Embryonic facial prominence (tissue), 1 donor: ENCODE results near the gene RRP1.

Experiments
- DNase-seq: peaks from one replicate; pipeline ENCODE4 v3.0.0-alpha.2; 2016; ENCODE audit errors: extremely low spot score

RRP1 gene

GRCh38 chr21:43775190-43775589 is 14.2 kb upstream of the RRP1 start:
- DNase-seq = no peak

- DNase-seq = no peak
These were observed 13.5 kb upstream of the RRP1 start, which contains the start of gene CSTB for GRCh38 chr21:43775795-43776430. TSS of gene CSTB (minus strand) at chr21:43776308. CDS start at chr21:43776269, 39 bp downstream.

GRCh38 chr21:43777953-43778352 is 11.4 kb upstream of the RRP1 start:
- no peak for DNase-seq

- DNase-seq = no peak
These were observed 10.7 kb upstream of the RRP1 start for GRCh38 chr21:43778469-43779335.

- DNase-seq = no peak
These were observed 9.7 kb upstream of the RRP1 start for GRCh38 chr21:43779660-43780059.

GRCh38 chr21:43781846-43782245 is 7.5 kb upstream of the RRP1 start:
- DNase-seq = no peak

- DNase-seq = no peak
These were observed 6.8 kb upstream of the RRP1 start for GRCh38 chr21:43782431-43783097.

GRCh38 chr21:43783098-43783700 is 6.2 kb upstream of the RRP1 start:
- no peak for DNase-seq

GRCh38 chr21:43785134-43785533 is 4.2 kb upstream of the RRP1 start:
- DNase-seq = no peak

GRCh38 chr21:43786300-43786806 is 3.0 kb upstream of the RRP1 start:
- no peak for DNase-seq

- DNase-seq = no peak
These were observed 2.5 kb upstream of the RRP1 start for GRCh38 chr21:43786807-43787440.

GRCh38 chr21:43790010-43790524 is 690 bp downstream of the RRP1 start:
- DNase-seq = no peak

GRCh38 chr21:43792406-43792805 is 3.0 kb downstream of the RRP1 start:
- DNase-seq = no peak

- DNase-seq = no peak
These were observed 3.9 kb downstream of the RRP1 start for GRCh38 chr21:43793243-43793642.

- DNase-seq = no peak
These were observed 4.9 kb downstream of the RRP1 start for GRCh38 chr21:43794311-43794710.

- DNase-seq = no peak
These were observed 5.5 kb downstream of the RRP1 start for GRCh38 chr21:43794857-43795256.

- DNase-seq = no peak
These were observed 8.0 kb downstream of the RRP1 start for GRCh38 chr21:43797415-43797814.

- no peak for DNase-seq
These were observed 8.7 kb downstream of the RRP1 start for GRCh38 chr21:43797925-43798715.

GRCh38 chr21:43799301-43799840 is 10.0 kb downstream of the RRP1 start:
- no peak for DNase-seq

GRCh38 chr21:43800124-43800523 is 10.7 kb downstream of the RRP1 start:
- DNase-seq = no peak
